WERI-Rb-1 (cell line): ENCODE measurements around the gene C7orf33.

Experiments
- DNase-seq: peaks from one replicate; pipeline ENCODE4 v3.0.0-alpha.2; 2020
- H3K27ac ChIP-seq: fragments of 250-450 bp; sonication (Bioruptor Pico); 2 replicates; pipeline ENCODE4 v1.5.1; 2020; ENCODE audit warnings: mild to moderate bottlenecking, moderate library complexity
- H3K27me3 ChIP-seq: fragments of 250-450 bp; sonication (Bioruptor Pico); 2 replicates; pipeline ENCODE4 v1.5.1; 2021; ENCODE audit warnings: mild to moderate bottlenecking, low read depth, moderate library complexity; ENCODE audit not compliant: insufficient read depth, severe bottlenecking
- H3K36me3 ChIP-seq: fragments of 250-450 bp; sonication (Bioruptor Pico); 2 replicates; pipeline ENCODE4 v1.5.1; 2020; ENCODE audit warnings: mild to moderate bottlenecking, moderate library complexity
- H3K4me3 ChIP-seq: 2 replicates; pipeline ENCODE4 v1.5.1; 2011; ENCODE audit warnings: low read depth, mild to moderate bottlenecking, control low read depth, low read length
- H3K9me3 ChIP-seq: fragments of 250-450 bp; sonication (Bioruptor Pico); 2 replicates; pipeline ENCODE4 v1.5.1; 2021; ENCODE audit warnings: mild to moderate bottlenecking, moderate library complexity; ENCODE audit not compliant: severe bottlenecking
- CTCF ChIP-seq: IDR thresholded peaks from 2 replicates; pipeline ENCODE4 v1.5.1; 2011; ENCODE audit warnings: low read depth, mild to moderate bottlenecking, control low read depth, inconsistent platforms, low read length

C7orf33 gene

GRCh38 chr7:148590471-148590870, at the start of gene C7orf33:
Gene C7orf33 (plus strand): TSS chr7:148590766. CDS start chr7:148590926, 160 bp downstream.
- DNase-seq: peak; percentile 80
- Histone ChIP-seq H3K4me3 (peak within 1 kb of the TSS; percentile 39), H3K36me3 (no peaks in the 10 kb centered on the region; the same call in 1 of the 2 replicates), H3K27ac (peak within 1 kb of the TSS; percentile 95), H3K9me3 (peaks cover 2% of the 10 kb centered on the region), H3K27me3 (no peaks in the 10 kb centered on the region)
- TF ChIP-seq CTCF: no peak

- no peak for DNase-seq
- H3K27ac ChIP-seq: no peak overlapping the region
- H3K36me3 ChIP-seq: no peaks in the 10 kb centered on the region
- no peak for TF ChIP-seq CTCF
- no peak overlapping the region for H3K4me3 ChIP-seq
- H3K9me3 ChIP-seq: no peaks in the 10 kb centered on the region
- H3K27me3 ChIP-seq: no peaks in the 10 kb centered on the region
Observed at GRCh38 chr7:148541891-148542504, 48.6 kb upstream of the C7orf33 start.

- H3K27me3 ChIP-seq: no peaks in the 10 kb centered on the region
- H3K4me3 ChIP-seq: no peak overlapping the region
- TF ChIP-seq CTCF: no peak
- H3K36me3 ChIP-seq: no peaks in the 10 kb centered on the region
- no peaks in the 10 kb centered on the region for H3K9me3 ChIP-seq
- H3K27ac ChIP-seq: no peak overlapping the region
- DNase-seq: no peak
Observed at GRCh38 chr7:148543302-148543701, 47.3 kb upstream of the C7orf33 start.

- Histone ChIP-seq H3K36me3 (no peaks in the 10 kb centered on the region), H3K27ac (no peak overlapping the region), H3K4me3 (no peak overlapping the region), H3K27me3 (no peaks in the 10 kb centered on the region), H3K9me3 (no peaks in the 10 kb centered on the region)
- TF ChIP-seq CTCF: no peak
- no peak for DNase-seq
Observed at GRCh38 chr7:148545172-148545571, 45.4 kb upstream of the C7orf33 start.

GRCh38 chr7:148545932-148546331, 44.6 kb upstream of the C7orf33 start:
- H3K9me3 ChIP-seq: no peaks in the 10 kb centered on the region
- no peaks in the 10 kb centered on the region for H3K27me3 ChIP-seq
- TF ChIP-seq CTCF: no peak
- no peak for DNase-seq
- H3K4me3 ChIP-seq: no peak overlapping the region
- H3K36me3 ChIP-seq: no peaks in the 10 kb centered on the region
- H3K27ac ChIP-seq: no peak overlapping the region

GRCh38 chr7:148546857-148547256, 43.7 kb upstream of the C7orf33 start:
- no peak for DNase-seq
- no peaks in the 10 kb centered on the region for H3K9me3 ChIP-seq
- H3K4me3 ChIP-seq: no peak overlapping the region
- TF ChIP-seq CTCF: no peak
- H3K36me3 ChIP-seq: no peaks in the 10 kb centered on the region
- no peaks in the 10 kb centered on the region for H3K27me3 ChIP-seq
- H3K27ac ChIP-seq: no peak overlapping the region
